Smooth muscle cell of the brain vasculature (primary cell): ENCODE results near the gene TNNT2.

Experiments
- DNase-seq: peaks from one replicate; pipeline ENCODE4 v3.0.0-alpha.2; 2012; ENCODE audit warnings: low read depth, low spot score

The TNNT2 gene

DNA sequence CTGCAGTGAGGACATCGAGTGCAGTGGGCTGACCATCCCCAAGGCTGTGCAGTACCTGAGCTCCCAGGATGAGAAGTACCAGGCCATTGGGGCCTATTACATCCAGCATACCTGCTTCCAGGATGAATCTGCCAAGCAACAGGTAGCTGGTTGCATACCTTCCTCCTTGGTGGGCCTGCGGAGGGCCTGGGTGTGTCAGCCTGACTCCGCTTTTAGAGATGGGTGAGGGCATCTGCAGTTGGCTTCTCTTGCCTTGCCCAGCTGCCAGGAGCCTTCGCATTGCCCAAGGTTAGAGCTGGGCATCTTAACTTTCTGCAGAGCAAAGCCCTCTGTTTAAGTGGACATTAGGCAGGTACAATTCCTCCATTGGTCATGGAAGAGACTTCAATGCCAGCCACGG is 60.9 kb downstream of the TNNT2 start:
- no peak for DNase-seq

DNA sequence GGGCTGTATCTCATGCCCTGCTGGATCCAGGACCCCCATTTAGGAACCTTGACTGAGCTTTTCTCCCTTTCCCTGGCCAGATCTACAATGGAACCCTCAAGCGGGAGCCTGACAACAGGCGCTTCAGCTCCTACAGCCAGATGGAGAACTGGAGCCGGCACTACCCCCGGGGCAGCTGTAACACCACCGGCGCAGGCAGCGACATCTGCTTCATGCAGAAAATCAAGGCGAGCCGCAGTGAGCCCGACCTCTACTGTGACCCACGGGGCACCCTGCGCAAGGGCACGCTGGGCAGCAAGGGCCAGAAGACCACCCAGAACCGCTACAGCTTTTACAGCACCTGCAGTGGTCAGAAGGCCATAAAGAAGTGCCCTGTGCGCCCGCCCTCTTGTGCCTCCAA is 64.4 kb downstream of the TNNT2 start:
- no peak for DNase-seq

DNA sequence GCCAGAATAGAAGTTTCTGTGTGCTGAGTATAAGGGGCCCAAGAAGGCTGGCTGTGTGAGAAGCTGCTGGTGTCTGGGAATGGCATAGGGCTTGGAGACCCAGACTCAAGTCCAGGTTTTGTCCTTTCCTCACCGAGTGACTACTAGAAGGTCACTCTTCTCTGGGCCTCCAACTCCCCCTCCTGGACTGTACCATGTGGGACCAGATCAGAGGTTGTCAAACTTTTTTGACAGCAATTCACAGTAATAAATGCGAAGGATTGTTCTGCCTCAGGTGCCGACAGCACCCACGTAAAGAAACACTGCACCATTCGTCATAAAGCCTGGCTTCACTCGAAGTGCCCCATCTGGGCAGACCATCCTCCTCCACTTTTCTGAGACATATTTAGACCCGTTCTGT is 65.2 kb downstream of the TNNT2 start:
- no peak for DNase-seq

DNA sequence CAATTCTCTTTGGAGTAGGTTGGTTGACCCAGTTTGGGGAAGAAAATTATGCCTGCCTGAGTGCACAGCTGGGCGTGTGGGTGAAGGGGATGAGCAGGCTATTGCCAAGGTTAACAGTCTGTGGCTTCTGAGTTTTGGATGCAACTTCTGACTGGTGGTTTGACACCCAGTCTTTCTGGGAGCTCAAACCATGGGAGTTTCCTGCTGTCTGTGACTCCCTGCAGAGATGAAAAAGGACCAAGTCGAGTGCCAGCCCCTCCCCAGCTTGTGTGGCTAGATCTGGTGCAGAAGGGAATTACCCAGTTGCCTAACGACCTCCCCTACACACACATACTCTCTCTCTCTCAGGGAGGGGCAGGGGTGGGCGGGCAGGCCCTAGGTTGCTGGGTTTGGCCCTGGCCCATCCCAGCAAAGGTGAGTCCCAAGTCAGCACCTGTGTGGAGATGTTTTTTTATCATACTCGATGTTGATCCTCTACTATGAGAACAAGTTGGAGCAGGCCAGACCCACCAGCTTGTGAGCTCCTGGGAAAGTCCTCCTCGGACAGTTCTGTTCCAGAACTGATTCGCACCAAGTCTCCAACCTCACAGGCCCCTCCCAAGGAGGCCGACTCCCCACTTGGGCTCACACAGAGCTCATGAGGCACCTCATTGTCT is 66.0 kb downstream of the TNNT2 start:
- no peak for DNase-seq

GRCh38 chr1:201310986-201311355 is 66.5 kb downstream of the TNNT2 start:
- DNase-seq = no peak

- no peak for DNase-seq
These were observed 67.1 kb downstream of the TNNT2 start for GRCh38 chr1:201310251-201310985.

DNA sequence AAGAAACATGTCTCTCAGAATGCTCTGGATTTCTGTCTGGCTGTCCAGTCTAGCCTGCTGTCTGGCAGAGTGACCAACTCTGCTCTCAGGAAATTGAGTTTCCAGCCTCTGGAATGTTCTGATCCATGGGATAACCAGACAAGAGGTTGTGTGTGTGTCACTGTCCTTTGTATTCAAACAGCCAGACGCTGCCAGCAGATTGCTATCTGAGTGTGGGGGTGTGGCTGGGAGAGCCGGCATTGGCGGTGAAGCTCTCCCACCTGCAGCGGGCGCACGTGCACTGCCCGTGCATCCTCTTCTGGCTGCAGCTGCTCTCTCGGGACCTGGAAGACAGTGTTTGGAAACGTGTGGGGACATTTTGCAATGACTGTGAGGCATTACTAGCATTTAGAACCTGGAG is 68.1 kb downstream of the TNNT2 start:
- no peak for DNase-seq
